ENCODE data around the gene CARMIL1.
"Not testable (repeated sequence)": the region's sequence is repeated elsewhere in the genome, so short reads cannot be mapped to it uniquely, and the experiment has no call there.

Gene CARMIL1

DNA sequence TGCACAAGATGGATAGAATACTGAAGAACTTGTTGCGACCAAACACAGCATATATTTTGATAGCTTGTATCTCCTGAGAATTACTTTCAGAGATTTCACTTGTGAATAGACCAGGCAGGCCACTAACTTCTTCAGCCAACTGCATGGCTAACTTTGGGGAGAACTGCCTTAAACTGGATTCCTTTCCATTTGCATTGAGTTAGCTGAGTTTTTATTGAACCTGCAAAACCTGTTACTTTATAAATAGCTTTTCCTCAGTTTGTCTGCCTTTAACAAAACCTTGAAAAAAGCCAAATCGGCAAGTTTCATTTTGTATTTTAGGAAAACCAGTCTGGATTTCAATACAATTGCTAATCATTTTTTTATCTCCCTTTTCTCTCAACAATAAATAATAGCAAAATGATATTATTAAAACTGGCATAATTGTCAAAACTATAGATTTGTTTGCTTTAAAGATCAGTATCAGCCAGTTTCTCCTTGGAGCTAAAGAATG, 300.3 kb downstream of the CARMIL1 start:
- WGBS: 92% methylated on average over 2 of the region's 2 CpGs
- no peak overlapping the region for H3K4me3 ChIP-seq (ENCODE audit: low read length)
- no peaks in the 10 kb centered on the region for H3K4me1 ChIP-seq (ENCODE audit: insufficient read depth, low read length)
- H3K9ac ChIP-seq (ENCODE audit: low read depth, low read length): no peak overlapping the region
- H3K27ac ChIP-seq (ENCODE audit: low read depth, low read length): no peak overlapping the region
- peaks cover 10% of the 10 kb centered on the region; the same call in 1 of the 2 replicates for H3K36me3 ChIP-seq (ENCODE audit: insufficient read depth, low read length)
- no peaks in the 10 kb centered on the region for H3K27me3 ChIP-seq (ENCODE audit: insufficient read depth, low read length)
- H3K9me3 ChIP-seq (ENCODE audit: insufficient read depth, low read depth, low read length): no peaks in the 10 kb centered on the region

DNA sequence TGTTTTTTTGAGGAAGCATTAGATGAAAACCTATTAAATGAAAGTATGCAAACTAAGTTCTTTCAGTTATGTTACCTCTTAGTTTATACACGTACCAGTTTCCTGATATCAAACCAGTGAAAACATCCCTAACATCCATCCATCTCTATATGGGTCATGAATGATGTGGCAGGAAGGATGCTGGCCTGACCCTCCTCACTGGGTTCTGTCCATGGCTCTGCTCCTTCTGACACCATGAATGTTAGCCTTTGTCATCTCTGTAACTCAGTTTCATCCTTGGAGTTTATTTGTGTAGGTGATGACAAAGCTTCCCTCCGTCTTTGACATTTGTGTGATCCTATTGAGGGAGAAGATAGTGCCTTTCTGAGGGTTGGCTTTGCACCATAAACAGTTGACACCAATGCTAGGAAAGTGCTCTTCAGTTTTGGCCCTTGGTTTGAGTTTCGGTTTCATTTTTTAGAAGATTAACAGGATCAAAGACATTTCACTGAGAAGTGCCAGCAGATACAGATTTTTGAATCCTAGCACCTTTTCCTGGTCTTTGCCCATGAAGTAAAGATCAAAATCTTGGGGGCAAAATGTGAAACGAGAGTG, 300.8 kb downstream of the CARMIL1 start:
- H3K4me3 ChIP-seq (ENCODE audit: low read length): no peak overlapping the region
- H3K9ac ChIP-seq (ENCODE audit: low read depth, low read length): no peak overlapping the region
- H3K4me1 ChIP-seq (ENCODE audit: insufficient read depth, low read length): no peaks in the 10 kb centered on the region
- no peaks in the 10 kb centered on the region for H3K27me3 ChIP-seq (ENCODE audit: insufficient read depth, low read length)
- 95% methylated on average over 3 of the region's 4 CpGs for WGBS
- H3K27ac ChIP-seq (ENCODE audit: low read depth, low read length): no peak overlapping the region
- H3K36me3 ChIP-seq (ENCODE audit: insufficient read depth, low read length): peaks cover 11% of the 10 kb centered on the region; the same call in 1 of the 2 replicates
- H3K9me3 ChIP-seq (ENCODE audit: insufficient read depth, low read depth, low read length): no peaks in the 10 kb centered on the region

GRCh38 chr6:25582101-25582500, 302.9 kb downstream of the CARMIL1 start:
- 90% methylated on average over 4 of the region's 4 CpGs for WGBS
- no peaks in the 10 kb centered on the region for H3K9me3 ChIP-seq (ENCODE audit: insufficient read depth, low read depth, low read length)
- no peak overlapping the region for H3K27ac ChIP-seq (ENCODE audit: low read depth, low read length)
- H3K4me1 ChIP-seq (ENCODE audit: insufficient read depth, low read length): no peaks in the 10 kb centered on the region
- H3K4me3 ChIP-seq (ENCODE audit: low read length): no peak overlapping the region
- H3K36me3 ChIP-seq (ENCODE audit: insufficient read depth, low read length): peaks cover 15% of the 10 kb centered on the region; the same call in 1 of the 2 replicates
- H3K9ac ChIP-seq (ENCODE audit: low read depth, low read length): no peak overlapping the region
- no peaks in the 10 kb centered on the region for H3K27me3 ChIP-seq (ENCODE audit: insufficient read depth, low read length)

DNA sequence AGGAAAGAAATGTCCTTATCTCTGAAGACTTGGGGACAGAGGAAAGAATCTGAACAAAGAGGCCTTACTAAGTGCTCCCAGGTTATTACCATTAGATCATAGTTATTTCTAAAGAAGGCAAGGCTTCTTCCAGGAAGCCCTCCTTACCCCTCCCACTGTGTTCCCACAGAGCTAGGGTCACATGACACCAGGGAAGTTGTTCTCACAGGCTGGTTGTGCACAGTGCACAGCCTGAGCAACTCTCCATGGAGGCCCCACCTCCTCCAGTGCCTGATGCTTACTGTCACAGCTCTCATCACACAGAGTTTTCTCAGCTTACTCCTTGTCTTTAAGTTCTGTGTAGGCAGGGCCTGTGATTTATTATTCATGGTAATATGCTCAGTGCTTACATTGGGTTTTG, 303.9 kb downstream of the CARMIL1 start:
- Histone ChIP-seq H3K9ac (ENCODE audit: low read depth, low read length) (no peak overlapping the region), H3K4me3 (ENCODE audit: low read length) (no peak overlapping the region), H3K4me1 (ENCODE audit: insufficient read depth, low read length) (no peaks in the 10 kb centered on the region), H3K36me3 (ENCODE audit: insufficient read depth, low read length) (peaks cover 18% of the 10 kb centered on the region), H3K27me3 (ENCODE audit: insufficient read depth, low read length) (no peaks in the 10 kb centered on the region), H3K27ac (ENCODE audit: low read depth, low read length) (no peak overlapping the region), H3K9me3 (ENCODE audit: insufficient read depth, low read depth, low read length) (no peaks in the 10 kb centered on the region)

DNA sequence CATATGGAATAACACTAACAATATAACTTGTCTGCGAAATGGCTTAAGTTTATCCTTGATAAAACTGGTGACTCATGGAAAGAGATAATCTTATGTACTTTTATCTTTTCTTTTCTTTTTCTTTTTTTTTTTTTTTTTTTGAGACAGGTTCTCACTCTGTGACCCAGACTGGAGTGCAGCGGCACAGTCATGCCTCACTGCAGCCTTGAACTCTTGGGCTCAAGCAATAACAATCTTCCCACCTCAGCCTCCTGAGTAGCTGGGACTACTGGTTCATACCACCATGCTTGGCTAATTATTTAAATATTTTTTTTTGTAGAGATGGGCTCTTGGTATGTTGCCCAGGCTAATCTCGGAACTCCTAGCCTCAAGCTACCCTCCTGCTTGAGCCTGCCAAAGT, 304.7 kb downstream of the CARMIL1 start:
- Histone ChIP-seq H3K27ac (ENCODE audit: low read depth, low read length) (no peak overlapping the region), H3K4me1 (ENCODE audit: insufficient read depth, low read length) (no peaks in the 10 kb centered on the region), H3K9me3 (ENCODE audit: insufficient read depth, low read depth, low read length) (no peaks in the 10 kb centered on the region), H3K9ac (ENCODE audit: low read depth, low read length) (no peak overlapping the region), H3K4me3 (ENCODE audit: low read length) (no peak overlapping the region), H3K36me3 (ENCODE audit: insufficient read depth, low read length) (peaks cover 24% of the 10 kb centered on the region), H3K27me3 (ENCODE audit: insufficient read depth, low read length) (no peaks in the 10 kb centered on the region)
- 100% methylated on average over 2 of the region's 3 CpGs for WGBS

DNA sequence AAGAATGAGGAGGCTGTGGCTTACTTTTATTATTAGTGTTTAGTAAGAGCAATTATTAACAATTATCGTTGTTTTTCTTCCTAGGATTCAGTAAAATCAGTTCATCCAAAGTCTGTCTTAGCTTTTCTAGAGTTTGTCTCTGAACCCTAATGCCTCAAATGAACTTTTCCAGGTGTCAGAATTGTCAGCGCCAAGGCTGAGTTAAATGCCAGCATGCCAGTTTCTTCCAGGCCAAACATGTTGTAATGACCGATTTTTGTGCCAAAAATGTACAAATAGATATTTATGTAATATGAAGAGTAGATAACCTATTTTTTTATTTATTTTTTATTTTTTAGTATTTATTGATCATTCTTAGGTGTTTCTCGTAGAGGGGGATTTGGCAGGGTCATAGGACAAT, 306.1 kb downstream of the CARMIL1 start:
- peaks cover 24% of the 10 kb centered on the region for H3K36me3 ChIP-seq (ENCODE audit: insufficient read depth, low read length)
- H3K4me3 ChIP-seq (ENCODE audit: low read length): no peak overlapping the region
- H3K27me3 ChIP-seq (ENCODE audit: insufficient read depth, low read length): no peaks in the 10 kb centered on the region
- H3K27ac ChIP-seq (ENCODE audit: low read depth, low read length): no peak overlapping the region
- H3K9ac ChIP-seq (ENCODE audit: low read depth, low read length): no peak overlapping the region
- H3K9me3 ChIP-seq (ENCODE audit: insufficient read depth, low read depth, low read length): no peaks in the 10 kb centered on the region
- H3K4me1 ChIP-seq (ENCODE audit: insufficient read depth, low read length): no peaks in the 10 kb centered on the region
- WGBS: 91% methylated on average over 3 of the region's 4 CpGs

DNA sequence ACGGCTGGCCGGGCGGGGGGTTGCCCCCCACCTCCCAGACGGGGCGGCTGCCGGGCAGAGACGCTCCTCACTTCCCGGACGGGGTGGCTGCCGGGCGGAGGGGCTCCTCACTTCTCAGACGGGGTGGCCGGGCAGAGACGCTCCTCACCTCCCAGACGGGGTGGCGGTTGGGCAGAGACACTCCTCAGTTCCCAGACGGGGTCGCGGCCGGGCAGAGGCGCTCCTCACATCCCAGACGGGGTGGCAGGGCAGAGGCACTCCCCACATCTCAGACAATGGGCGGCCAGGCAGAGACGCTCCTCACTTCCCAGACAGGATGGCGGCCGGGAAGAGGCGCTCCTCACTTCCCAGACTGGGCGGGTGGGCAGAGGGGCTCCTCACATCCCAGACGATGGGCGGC, 306.9 kb downstream of the CARMIL1 start:
- H3K4me1 ChIP-seq (ENCODE audit: insufficient read depth, low read length); H3K27me3 ChIP-seq (ENCODE audit: insufficient read depth, low read length); H3K9ac ChIP-seq (ENCODE audit: low read depth, low read length); H3K4me3 ChIP-seq (ENCODE audit: low read length); H3K27ac ChIP-seq (ENCODE audit: low read depth, low read length); H3K9me3 ChIP-seq (ENCODE audit: insufficient read depth, low read depth, low read length): not testable (repeated sequence)
- WGBS: 97% methylated on average over 30 of the region's 30 CpGs
- H3K36me3 ChIP-seq (ENCODE audit: insufficient read depth, low read length): peaks cover 24% of the 10 kb centered on the region

DNA sequence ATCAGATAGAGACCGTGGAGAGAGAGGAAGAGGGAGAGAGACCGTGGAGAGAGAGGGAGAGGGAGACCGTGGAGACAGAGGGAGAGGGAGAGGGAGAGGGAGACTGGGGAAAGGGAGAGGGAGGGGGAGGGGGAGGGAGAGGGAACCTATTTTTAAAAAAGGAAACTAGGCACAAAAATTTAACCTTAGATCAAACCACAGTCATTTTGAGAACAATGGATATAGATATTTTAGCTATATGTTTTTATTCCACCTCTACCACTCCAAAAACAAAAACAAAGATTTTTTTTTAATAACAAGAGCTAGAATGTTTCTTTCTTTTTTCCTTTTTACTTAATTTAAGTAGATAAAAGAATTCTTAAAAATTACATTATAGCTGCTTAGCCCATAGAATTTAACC, 307.8 kb downstream of the CARMIL1 start:
- peaks cover 20% of the 10 kb centered on the region for H3K36me3 ChIP-seq (ENCODE audit: insufficient read depth, low read length)
- no peak overlapping the region for H3K9ac ChIP-seq (ENCODE audit: low read depth, low read length)
- no peak overlapping the region for H3K27ac ChIP-seq (ENCODE audit: low read depth, low read length)
- peaks cover 5% of the 10 kb centered on the region; the same call in 1 of the 2 replicates for H3K4me1 ChIP-seq (ENCODE audit: insufficient read depth, low read length)
- WGBS: 100% methylated on average over 3 of the region's 3 CpGs
- no peak overlapping the region for H3K4me3 ChIP-seq (ENCODE audit: low read length)
- no peaks in the 10 kb centered on the region for H3K9me3 ChIP-seq (ENCODE audit: insufficient read depth, low read depth, low read length)
- H3K27me3 ChIP-seq (ENCODE audit: insufficient read depth, low read length): no peaks in the 10 kb centered on the region

DNA sequence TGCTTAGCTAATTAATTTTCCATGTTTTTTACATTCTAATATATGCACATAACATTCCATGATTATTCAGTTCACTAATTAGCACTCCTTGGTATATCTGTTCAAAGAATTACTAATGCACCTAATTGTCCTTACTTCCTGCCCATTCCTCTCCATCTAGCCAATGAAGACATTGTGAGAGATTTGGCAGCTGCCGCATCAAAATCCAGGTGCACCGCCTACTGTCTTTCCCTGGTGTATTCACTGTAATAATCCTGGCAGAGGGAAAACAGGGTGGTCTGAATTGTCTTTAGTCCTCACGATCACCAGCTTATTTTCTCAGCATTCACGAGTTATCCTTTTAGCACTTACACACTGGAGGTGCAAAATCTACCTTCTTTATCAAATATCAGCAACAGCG, 311.8 kb downstream of the CARMIL1 start:
- H3K9ac ChIP-seq (ENCODE audit: low read depth, low read length): no peak overlapping the region
- no peaks in the 10 kb centered on the region for H3K27me3 ChIP-seq (ENCODE audit: insufficient read depth, low read length)
- peaks cover 5% of the 10 kb centered on the region; the same call in 1 of the 2 replicates for H3K4me1 ChIP-seq (ENCODE audit: insufficient read depth, low read length)
- H3K36me3 ChIP-seq (ENCODE audit: insufficient read depth, low read length): peaks cover 18% of the 10 kb centered on the region
- H3K9me3 ChIP-seq (ENCODE audit: insufficient read depth, low read depth, low read length): no peaks in the 10 kb centered on the region
- no peak overlapping the region for H3K4me3 ChIP-seq (ENCODE audit: low read length)
- H3K27ac ChIP-seq (ENCODE audit: low read depth, low read length): no peak overlapping the region
- WGBS: 94% methylated on average over 5 of the region's 5 CpGs

GRCh38 chr6:25596928-25597818, 318.0 kb downstream of the CARMIL1 start:
- 96% methylated on average over 1 of the region's 2 CpGs for WGBS
- H3K36me3 ChIP-seq (ENCODE audit: insufficient read depth, low read length): peaks cover 11% of the 10 kb centered on the region
- H3K9me3 ChIP-seq (ENCODE audit: insufficient read depth, low read depth, low read length): no peaks in the 10 kb centered on the region
- no peak overlapping the region for H3K27ac ChIP-seq (ENCODE audit: low read depth, low read length)
- H3K27me3 ChIP-seq (ENCODE audit: insufficient read depth, low read length): no peaks in the 10 kb centered on the region
- no peaks in the 10 kb centered on the region for H3K4me1 ChIP-seq (ENCODE audit: insufficient read depth, low read length)
- H3K4me3 ChIP-seq (ENCODE audit: low read length): no peak overlapping the region
- H3K9ac ChIP-seq (ENCODE audit: low read depth, low read length): no peak overlapping the region

DNA sequence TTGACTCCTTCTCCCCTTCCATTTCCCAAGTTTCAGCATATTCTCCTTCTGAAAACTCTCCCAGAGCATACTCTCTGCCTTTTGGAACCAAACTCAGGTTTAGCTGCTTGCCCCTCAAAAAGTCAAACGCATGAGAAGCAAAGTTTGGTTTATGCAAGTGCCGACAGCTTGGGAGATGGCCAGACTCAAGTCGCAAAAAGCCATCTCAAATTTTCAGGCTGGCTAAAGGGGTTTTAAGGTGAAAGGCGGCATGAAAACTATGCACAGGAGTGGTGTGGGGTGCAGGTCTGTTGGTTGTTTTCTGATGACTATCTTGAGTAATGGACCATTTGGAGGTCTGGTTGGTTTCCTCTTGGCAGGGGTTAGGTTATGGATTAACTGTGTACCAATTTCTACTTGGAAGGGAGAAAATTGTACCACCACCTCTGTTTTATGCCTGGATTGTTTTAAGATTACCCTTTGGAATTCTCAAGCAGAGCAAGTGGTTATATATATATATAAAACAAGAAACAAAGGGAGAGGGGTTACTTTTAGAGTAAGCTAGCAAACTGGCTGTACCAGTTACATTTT, 320.4 kb downstream of the CARMIL1 start:
- H3K9ac ChIP-seq (ENCODE audit: low read depth, low read length): no peak overlapping the region
- H3K27me3 ChIP-seq (ENCODE audit: insufficient read depth, low read length): no peaks in the 10 kb centered on the region
- no peak overlapping the region for H3K4me3 ChIP-seq (ENCODE audit: low read length)
- peaks cover 4% of the 10 kb centered on the region; the same call in 1 of the 2 replicates for H3K36me3 ChIP-seq (ENCODE audit: insufficient read depth, low read length)
- WGBS: 91% methylated on average over 4 of the region's 4 CpGs
- H3K9me3 ChIP-seq (ENCODE audit: insufficient read depth, low read depth, low read length): no peaks in the 10 kb centered on the region
- H3K27ac ChIP-seq (ENCODE audit: low read depth, low read length): no peak overlapping the region
- H3K4me1 ChIP-seq (ENCODE audit: insufficient read depth, low read length): no peaks in the 10 kb centered on the region
